DOHH2 (cell line): ENCODE measurements around the gene ZBTB46.

Experiments
- H3F3A ChIP-seq: fragments of 200-600 bp; sonication (generic), shearing (Covaris generic); 2 replicates; pipeline ENCODE4 v1.6.0; 2016; ENCODE audit warnings: antibody characterized with exemption, mild to moderate bottlenecking; ENCODE audit not compliant: control insufficient read depth, insufficient read depth
- H3K27ac ChIP-seq: fragments of 200-600 bp; sonication (generic); 2 replicates; pipeline ENCODE4 v1.5.1; 2014; ENCODE audit warnings: low read depth, mild to moderate bottlenecking, low read length, moderate library complexity
- H3K27me3 ChIP-seq: fragments of 200-600 bp; sonication (generic); 2 replicates; pipeline ENCODE4 v1.6.1; 2014; ENCODE audit warnings: mild to moderate bottlenecking, low read length, mixed read lengths; ENCODE audit not compliant: control insufficient read depth
- H3K36me3 ChIP-seq: fragments of 200-600 bp; sonication (generic); 2 replicates; pipeline ENCODE4 v1.6.1; 2014; ENCODE audit warnings: mild to moderate bottlenecking, low read length, moderate library complexity, mixed read lengths; ENCODE audit not compliant: control insufficient read depth
- H3K4me1 ChIP-seq: fragments of 200-600 bp; sonication (generic); 2 replicates; pipeline ENCODE4 v1.6.1; 2014; ENCODE audit warnings: mild to moderate bottlenecking, low read length, mixed read lengths; ENCODE audit not compliant: control insufficient read depth
- H3K4me2 ChIP-seq: fragments of 200-600 bp; sonication (generic); 2 replicates; pipeline ENCODE4 v1.6.0; 2014; ENCODE audit warnings: mild to moderate bottlenecking, low read length, moderate library complexity
- H3K4me3 ChIP-seq: fragments of 200-600 bp; sonication (generic); 2 replicates; pipeline ENCODE4 v1.5.1; 2014; ENCODE audit warnings: mild to moderate bottlenecking, low read length, mixed read lengths
- H3K79me2 ChIP-seq: fragments of 200-600 bp; sonication (generic); 2 replicates; pipeline ENCODE4 v1.6.1; 2014; ENCODE audit warnings: mild to moderate bottlenecking, low read length, mixed read lengths; ENCODE audit not compliant: control insufficient read depth
- H3K9me2 ChIP-seq: fragments of 200-600 bp; sonication (generic); replicated peaks from 2 replicates; pipeline ENCODE4 v1.6.1; 2014; ENCODE audit warnings: mild to moderate bottlenecking, low read length, mixed read lengths; ENCODE audit not compliant: control insufficient read depth
- H3K9me3 ChIP-seq: fragments of 200-600 bp; sonication (generic); 2 replicates; pipeline ENCODE4 v1.6.1; 2014; ENCODE audit warnings: antibody characterized with exemption, low read length, mixed read lengths; ENCODE audit not compliant: control insufficient read depth, insufficient read depth
- H4K20me1 ChIP-seq: fragments of 200-600 bp; sonication (generic); 2 replicates; pipeline ENCODE4 v1.6.0; 2014; ENCODE audit warnings: low read depth, mild to moderate bottlenecking, antibody characterized with exemption, low read length, moderate library complexity; ENCODE audit not compliant: control insufficient read depth, insufficient read depth
- EZH2phosphoT487 ChIP-seq: fragments of 200-600 bp; sonication (generic); IDR thresholded peaks from 2 replicates; pipeline ENCODE4 v1.6.1; 2017; ENCODE audit warnings: borderline replicate concordance, mild to moderate bottlenecking, antibody characterized with exemption, low read length, moderate library complexity, mixed read lengths
- TF ChIP-seq, protein P1 (sequence below): fragments of 200-600 bp; sonication (generic); IDR thresholded peaks from one replicate; pipeline ENCODE4 v1.5.1; 2014; ENCODE audit warnings: antibody characterized with exemption, mild to moderate bottlenecking, low read depth, low read length; ENCODE audit not compliant: poor library complexity, severe bottlenecking

ZBTB46 gene

DNA sequence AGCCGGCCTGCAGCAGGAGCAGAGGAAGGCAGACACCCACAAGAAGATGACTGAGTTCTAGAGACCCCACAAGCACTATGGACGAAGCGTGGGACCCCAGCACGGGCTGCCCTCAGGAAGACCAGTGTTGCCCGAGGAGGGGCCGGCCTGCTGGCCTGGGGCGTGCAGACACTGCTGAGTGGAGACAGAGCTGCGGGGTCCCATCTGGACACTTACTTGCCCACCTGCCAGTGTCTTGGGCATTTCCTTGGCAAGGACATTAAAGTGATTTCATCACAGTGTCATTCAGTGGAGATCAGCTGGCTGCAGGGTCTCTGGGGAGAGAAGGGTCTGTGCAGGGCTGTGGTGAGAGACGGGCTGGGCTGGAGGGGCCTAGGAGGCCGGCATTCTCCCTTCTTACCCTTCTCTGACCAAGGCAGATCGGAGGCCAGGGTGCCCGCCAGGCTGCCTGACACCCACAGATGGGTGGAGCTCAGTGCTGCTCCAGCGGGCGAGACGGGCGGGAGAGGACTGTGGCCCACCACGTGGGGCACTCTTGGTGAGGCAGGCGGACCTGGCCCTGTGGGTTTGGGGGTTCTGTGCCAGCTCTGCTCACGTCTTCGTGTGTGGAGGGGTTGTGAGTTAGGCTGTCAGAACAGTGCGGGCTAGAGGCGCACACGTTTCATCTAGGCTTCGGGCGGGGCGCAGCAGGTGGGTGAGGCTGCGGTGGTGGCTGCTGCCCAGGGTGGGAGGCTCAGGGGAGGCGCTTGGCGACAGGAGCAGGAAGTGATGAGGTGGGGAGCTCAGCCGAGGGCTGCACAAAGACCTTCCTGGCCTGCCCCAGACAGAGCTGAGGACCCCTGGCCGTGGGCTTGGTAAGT, 95.0 kb downstream of the ZBTB46 start, which contains the start of gene LIME1:
Gene LIME1, plus strand, starts transcription at position 806 of the 860 bp plus-strand sequence. CDS start 886 bp downstream, outside the sequence.
- H3K4me2 ChIP-seq: peak within 1 kb of the TSS; percentile 43
- no peak for TF ChIP-seq EZH2phosphoT487
- TF ChIP-seq, protein P1, sequence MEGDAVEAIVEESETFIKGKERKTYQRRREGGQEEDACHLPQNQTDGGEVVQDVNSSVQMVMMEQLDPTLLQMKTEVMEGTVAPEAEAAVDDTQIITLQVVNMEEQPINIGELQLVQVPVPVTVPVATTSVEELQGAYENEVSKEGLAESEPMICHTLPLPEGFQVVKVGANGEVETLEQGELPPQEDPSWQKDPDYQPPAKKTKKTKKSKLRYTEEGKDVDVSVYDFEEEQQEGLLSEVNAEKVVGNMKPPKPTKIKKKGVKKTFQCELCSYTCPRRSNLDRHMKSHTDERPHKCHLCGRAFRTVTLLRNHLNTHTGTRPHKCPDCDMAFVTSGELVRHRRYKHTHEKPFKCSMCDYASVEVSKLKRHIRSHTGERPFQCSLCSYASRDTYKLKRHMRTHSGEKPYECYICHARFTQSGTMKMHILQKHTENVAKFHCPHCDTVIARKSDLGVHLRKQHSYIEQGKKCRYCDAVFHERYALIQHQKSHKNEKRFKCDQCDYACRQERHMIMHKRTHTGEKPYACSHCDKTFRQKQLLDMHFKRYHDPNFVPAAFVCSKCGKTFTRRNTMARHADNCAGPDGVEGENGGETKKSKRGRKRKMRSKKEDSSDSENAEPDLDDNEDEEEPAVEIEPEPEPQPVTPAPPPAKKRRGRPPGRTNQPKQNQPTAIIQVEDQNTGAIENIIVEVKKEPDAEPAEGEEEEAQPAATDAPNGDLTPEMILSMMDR: no peak
- peaks cover 17% of the 10 kb centered on the region for H3K79me2 ChIP-seq

DNA sequence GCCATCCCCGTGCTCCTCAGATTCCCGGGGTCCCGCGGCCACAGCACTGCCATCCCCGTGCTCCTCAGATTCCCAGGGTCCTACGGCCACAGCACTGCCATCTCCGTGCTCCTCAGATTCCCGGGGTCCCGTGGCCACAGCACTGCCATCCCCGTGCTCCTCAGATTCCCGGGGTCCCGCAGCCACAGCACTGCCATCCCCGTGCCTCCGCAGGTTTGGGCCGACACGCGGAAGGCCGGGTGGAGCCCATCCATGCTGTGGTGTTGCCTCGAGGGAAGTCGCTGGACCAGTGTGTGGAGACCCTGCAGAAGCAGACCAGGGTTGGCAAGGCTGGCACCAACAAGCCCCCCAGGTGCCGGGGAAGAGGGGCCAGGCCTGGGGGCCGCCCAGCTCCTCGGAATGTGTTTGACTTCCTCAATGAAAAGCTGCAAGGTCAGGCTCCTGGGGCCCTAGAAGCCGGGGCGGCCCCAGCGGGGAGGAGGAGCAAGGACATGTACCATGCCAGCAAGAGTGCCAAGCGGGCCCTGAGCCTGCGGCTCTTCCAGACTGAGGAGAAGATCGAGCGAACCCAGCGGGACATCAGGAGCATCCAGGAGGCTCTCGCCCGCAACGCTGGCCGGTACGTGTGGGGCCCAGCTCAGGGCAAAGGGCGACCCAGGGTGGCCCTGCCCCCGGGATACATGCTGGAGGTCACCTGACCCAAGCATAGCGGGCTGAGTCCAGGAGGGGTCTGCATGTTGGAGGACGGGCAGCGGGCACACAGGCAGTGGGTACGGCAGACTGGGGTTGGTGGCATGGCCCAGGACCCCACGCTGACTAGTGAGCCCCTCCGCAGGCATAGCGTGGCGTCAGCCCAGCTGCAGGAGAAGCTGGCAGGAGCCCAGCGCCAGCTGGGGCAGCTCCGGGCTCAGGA, 95.9 kb downstream of the ZBTB46 start:
- Histone ChIP-seq H3K4me3 (no peak overlapping the region), H3K27me3 (no peaks in the 10 kb centered on the region), H3K4me1 (peaks cover 46% of the 10 kb centered on the region), H3F3A (peaks cover 7% of the 10 kb centered on the region; the same call in 1 of the 2 replicates), H3K79me2 (peaks cover 24% of the 10 kb centered on the region), H3K9me2 (no peaks in the 10 kb centered on the region), H3K27ac (no peak overlapping the region), H3K4me2 (no peak overlapping the region), H3K36me3 (peaks cover 41% of the 10 kb centered on the region), H4K20me1 (no peaks in the 10 kb centered on the region), H3K9me3 (no peaks in the 10 kb centered on the region; the same call in 1 of the 2 replicates)
- TF ChIP-seq, protein P1: no peak
- TF ChIP-seq EZH2phosphoT487: no peak

More for the DNA sequence above, 95.0 kb downstream of the ZBTB46 start, which contains the start of gene LIME1:
- Histone ChIP-seq H3K9me2 (no peaks in the 10 kb centered on the region), H3K9me3 (no peaks in the 10 kb centered on the region; the same call in 1 of the 2 replicates), H3K27ac (no peak within 1 kb of the TSS), H4K20me1 (no peaks in the 10 kb centered on the region), H3K4me3 (peak within 1 kb of the TSS; percentile 16; the same call in 1 of the 2 replicates), H3K27me3 (no peaks in the 10 kb centered on the region), H3F3A (peaks cover 7% of the 10 kb centered on the region; the same call in 1 of the 2 replicates), H3K4me1 (peaks cover 44% of the 10 kb centered on the region), H3K36me3 (peaks cover 33% of the 10 kb centered on the region)

DNA sequence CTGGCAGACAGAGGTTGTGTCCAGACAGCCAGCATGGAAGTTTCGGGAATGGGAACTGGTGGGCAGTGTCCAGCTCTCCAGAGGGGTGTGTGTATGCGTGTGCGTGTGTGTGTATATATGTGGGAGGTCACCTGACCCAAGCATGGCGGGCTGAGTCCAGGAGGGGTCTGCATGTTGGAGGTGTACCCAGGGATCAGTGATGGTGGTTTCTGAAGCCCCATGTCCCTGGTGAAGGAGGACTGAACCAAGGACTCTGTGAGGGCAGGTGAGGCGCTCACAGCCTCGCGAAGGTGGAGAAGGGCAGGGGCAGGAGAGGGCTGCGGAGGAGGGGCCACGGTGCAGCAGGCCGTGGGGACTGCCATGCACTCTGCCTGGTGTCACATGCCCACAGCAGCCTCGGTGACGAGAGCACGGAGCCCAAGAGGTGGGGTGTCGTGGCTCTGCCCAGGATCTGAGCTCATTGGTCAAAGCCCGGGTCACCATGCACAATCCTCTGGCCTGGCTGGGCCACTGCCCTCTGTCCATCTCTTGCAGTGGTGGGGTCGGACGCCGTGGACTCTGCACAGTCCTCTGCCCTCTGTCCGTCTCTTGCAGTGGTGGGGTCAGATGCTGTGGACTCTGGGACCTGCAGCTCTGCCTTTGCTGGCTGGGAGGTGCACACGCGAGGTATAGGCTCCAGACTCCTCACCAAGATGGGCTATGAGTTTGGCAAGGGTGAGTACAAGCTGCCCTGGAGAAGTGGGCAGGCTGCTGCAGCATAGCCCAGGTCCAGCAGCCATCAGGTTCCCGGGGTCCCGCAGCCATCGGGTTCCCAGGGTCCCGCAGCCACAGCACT, 96.7 kb downstream of the ZBTB46 start:
- TF ChIP-seq, protein P1: no peak
- TF ChIP-seq EZH2phosphoT487: no peak

More for the DNA sequence above, 96.7 kb downstream of the ZBTB46 start:
- peaks cover 7% of the 10 kb centered on the region; the same call in 1 of the 2 replicates for H3F3A ChIP-seq
- no peaks in the 10 kb centered on the region for H4K20me1 ChIP-seq
- no peak overlapping the region for H3K4me2 ChIP-seq
- peaks cover 49% of the 10 kb centered on the region for H3K36me3 ChIP-seq
- H3K79me2 ChIP-seq: peaks cover 29% of the 10 kb centered on the region
- H3K9me2 ChIP-seq: no peaks in the 10 kb centered on the region
- H3K4me1 ChIP-seq: peaks cover 54% of the 10 kb centered on the region
- no peak overlapping the region for H3K27ac ChIP-seq
- no peaks in the 10 kb centered on the region for H3K27me3 ChIP-seq
- H3K4me3 ChIP-seq: no peak overlapping the region
- H3K9me3 ChIP-seq: no peaks in the 10 kb centered on the region; the same call in 1 of the 2 replicates
